Nephron (organoid): ENCODE data around the gene RBM42.

ENCODE experiments used
- H3K27ac Mint-ChIP-seq, 3 experiments: 2 replicates each; pipeline ENCODE4 v1.8.0; 2020; ENCODE audit warnings: mixed read lengths in 3 of 3, mild to moderate bottlenecking in 2 of 3, moderate library complexity in 1 of 3
- H3K27me3 Mint-ChIP-seq: 2 replicates; pipeline ENCODE4 v1.8.0; 2021; ENCODE audit warnings: low read depth, mild to moderate bottlenecking, moderate library complexity, mixed read lengths
- H3K36me3 Mint-ChIP-seq: 2 replicates; pipeline ENCODE4 v1.8.0; 2020; ENCODE audit warnings: low read depth, mixed read lengths
- H3K4me1 Mint-ChIP-seq: 2 replicates; pipeline ENCODE4 v1.8.0; 2020; ENCODE audit warnings: mixed read lengths
- H3K4me3 Mint-ChIP-seq, 3 experiments: 2 replicates each; pipeline ENCODE4 v1.8.0; 2020; ENCODE audit warnings: mild to moderate bottlenecking in 3 of 3, mixed read lengths in 3 of 3, moderate library complexity in 2 of 3
- H3K9me3 Mint-ChIP-seq: 2 replicates; pipeline ENCODE4 v1.8.0; 2020; ENCODE audit warnings: mixed read lengths
- CTCF ChIP-seq, 3 experiments: fragments of 200-600 bp; sonication (generic); IDR thresholded peaks; one replicate each; pipeline ENCODE4 v1.5.0; 2021; ENCODE audit warnings: antibody characterized with exemption in 3 of 3; ENCODE audit not compliant: unreplicated experiment in 3 of 3

The RBM42 gene

GRCh38 chr19:35673121-35673804 is 44.4 kb downstream of the RBM42 start:
- Mint-ChIP-seq H3K36me3 (no peaks in the 10 kb centered on the region), H3K4me3 (peak overlapping the region; percentile 35 to 64 (median 54)), H3K27me3 (peaks cover 73% of the 10 kb centered on the region), H3K4me1 (no peaks in the 10 kb centered on the region), H3K9me3 (no peaks in the 10 kb centered on the region), H3K27ac (no peak overlapping the region)
- TF ChIP-seq CTCF (IDR thresholded peaks at IDR 0.05; ENCODE audit: unreplicated experiment in 3 of 3) = no peak

- H3K27ac Mint-ChIP-seq = no peak overlapping the region
- TF ChIP-seq CTCF (IDR thresholded peaks at IDR 0.05; ENCODE audit: unreplicated experiment in 3 of 3) = no peak
- no peaks in the 10 kb centered on the region for H3K9me3 Mint-ChIP-seq
- H3K4me1 Mint-ChIP-seq = no peaks in the 10 kb centered on the region
- peaks cover 70% of the 10 kb centered on the region for H3K27me3 Mint-ChIP-seq
- H3K4me3 Mint-ChIP-seq = peak overlapping the region in 1 of 3 experiments; percentile 17
- no peaks in the 10 kb centered on the region for H3K36me3 Mint-ChIP-seq
Observed at GRCh38 chr19:35675589-35676140, 46.8 kb downstream of the RBM42 start.
